ENCODE measurements around the gene LEMD2.

Gene LEMD2

DNA sequence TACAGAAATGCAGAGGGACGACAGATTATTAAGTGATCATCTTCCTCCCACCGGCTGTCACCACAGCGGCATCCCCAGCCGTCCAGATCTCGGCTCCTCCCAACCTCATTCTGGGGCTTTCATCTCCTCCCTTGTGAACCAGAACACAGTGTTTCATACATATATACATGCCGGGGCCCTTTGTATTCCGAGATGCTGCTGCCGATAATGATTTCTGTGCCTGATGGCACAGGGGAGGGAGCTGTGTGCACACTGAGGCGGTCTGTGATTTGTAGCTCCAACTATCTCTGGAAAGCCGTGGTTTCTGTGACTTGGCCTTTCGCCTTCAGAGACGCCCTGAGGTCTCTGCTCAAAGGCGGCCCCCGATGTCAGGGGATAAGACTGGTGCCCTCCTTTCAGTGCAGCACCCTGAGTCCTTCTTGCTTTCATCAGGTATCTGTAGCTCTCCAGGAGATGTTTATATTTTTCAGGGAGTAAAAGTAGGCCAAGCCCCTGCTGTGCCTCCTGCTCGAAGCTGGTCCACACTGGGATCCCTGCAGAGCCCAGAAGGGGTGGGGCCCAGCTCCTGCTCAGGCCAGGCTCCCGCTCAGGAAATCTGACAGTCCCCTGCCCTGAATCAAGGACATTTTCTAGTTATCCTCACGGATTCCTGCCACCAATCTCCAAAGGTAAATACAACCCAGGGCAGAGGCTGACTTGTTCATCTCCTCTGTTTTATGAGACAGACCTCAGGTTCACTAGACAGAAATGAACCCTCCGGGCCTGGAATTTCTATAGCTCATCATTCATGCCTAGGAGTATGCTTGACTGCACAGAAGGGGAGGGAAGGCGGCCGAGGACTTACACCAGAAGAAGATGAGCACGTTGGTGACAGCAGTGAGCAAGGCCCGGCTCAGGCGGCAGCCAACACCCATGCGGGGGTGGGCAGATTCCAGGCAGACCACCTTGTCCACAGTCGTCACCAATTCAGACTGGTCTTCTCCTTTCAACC lies 11.2 kb downstream of the LEMD2 start:
- DNase-seq (ENCODE audit: extremely low read depth in 1 of 2, low read depth in 1 of 2) = no peak

DNA sequence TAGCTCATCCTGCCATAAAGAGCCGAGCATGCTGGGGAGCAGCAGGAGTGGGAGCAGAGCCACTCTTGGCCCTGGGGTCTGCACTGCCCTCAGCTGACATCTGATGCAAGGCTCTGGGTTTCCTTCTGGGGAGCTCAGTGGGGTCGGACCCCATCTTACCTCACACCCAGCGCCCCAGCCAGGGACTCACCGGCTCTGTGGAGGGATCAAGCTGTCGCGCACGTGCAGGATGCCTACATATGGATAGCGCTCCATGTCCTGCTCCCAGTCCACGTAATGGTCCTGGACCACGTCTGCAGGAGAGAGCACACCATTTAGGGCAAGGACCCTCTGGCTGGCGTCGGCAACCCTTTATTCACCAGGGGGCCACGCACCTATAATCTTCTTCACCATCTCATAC lies 12.2 kb downstream of the LEMD2 start:
- DNase-seq (ENCODE audit: extremely low read depth in 1 of 2, low read depth in 1 of 2) = no peak

DNA sequence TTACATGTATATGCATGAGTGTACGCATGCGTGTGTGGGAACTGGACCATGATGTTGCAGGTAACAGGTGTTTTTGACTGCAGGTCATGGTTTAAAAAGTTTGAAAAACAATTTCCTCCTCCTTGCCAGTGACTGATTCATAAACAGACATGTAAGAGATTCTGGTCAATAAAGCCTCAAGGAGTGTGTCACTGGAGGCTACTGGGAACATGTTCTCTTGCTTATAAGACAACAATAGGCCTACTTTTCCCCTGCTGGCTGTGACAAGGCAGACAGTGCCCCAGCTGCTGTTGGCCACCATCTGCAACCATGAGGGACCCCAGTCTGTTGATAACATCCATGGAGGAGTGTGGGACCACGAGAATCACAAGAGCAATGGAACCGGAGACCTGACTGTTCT lies 12.7 kb downstream of the LEMD2 start:
- DNase-seq (ENCODE audit: extremely low read depth in 1 of 2, low read depth in 1 of 2) = no peak

DNA sequence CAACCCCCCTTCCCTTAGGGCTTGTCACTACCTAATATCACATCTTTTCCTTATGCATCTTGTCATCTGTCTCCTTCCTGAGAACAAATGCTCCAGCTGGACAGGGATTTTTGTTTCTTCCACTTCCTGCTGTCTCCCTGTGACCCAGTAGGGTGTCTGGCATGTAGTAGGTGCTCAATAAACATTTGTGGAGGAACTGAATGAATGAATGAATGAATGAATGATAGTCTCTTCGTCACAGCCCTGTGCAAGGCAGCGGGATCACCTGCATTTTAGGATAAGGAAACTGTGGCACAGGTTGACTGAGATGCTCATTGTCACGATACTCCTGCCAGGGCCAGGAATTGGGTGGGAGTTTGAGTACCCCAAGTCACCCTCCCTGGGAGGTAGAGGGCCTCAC lies 14.2 kb downstream of the LEMD2 start:
- no peak for DNase-seq (ENCODE audit: extremely low read depth in 1 of 2, low read depth in 1 of 2)

DNA sequence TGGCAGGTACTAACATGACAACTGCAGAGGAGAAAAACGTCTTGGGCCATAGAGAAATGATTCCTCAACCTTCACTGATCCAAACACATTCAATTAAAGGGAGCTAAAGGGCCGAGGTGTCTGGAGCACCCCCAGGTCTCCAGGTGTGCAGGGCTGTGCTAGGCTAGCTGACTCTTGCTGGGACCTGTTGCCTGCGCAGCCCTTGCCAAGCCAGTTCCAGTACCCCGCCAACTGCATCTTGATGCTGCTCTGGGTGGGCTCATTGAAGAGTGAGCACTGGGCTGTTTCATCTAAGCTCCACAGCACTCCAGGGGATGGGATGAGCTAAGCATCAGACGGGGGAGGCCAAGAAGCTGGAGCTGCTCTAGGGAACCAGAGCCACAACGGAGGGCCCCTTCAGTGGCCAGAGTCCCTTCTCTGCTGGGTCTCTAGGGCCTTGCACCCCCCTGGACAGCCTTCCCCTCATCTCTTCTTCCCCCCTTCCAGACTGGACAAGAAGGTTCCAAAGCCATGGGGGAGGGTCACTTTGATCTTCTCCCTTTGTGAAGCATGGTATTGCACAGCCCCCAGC lies 15.9 kb downstream of the LEMD2 start:
- DNase-seq (ENCODE audit: extremely low read depth in 1 of 2, low read depth in 1 of 2) = no peak

DNA sequence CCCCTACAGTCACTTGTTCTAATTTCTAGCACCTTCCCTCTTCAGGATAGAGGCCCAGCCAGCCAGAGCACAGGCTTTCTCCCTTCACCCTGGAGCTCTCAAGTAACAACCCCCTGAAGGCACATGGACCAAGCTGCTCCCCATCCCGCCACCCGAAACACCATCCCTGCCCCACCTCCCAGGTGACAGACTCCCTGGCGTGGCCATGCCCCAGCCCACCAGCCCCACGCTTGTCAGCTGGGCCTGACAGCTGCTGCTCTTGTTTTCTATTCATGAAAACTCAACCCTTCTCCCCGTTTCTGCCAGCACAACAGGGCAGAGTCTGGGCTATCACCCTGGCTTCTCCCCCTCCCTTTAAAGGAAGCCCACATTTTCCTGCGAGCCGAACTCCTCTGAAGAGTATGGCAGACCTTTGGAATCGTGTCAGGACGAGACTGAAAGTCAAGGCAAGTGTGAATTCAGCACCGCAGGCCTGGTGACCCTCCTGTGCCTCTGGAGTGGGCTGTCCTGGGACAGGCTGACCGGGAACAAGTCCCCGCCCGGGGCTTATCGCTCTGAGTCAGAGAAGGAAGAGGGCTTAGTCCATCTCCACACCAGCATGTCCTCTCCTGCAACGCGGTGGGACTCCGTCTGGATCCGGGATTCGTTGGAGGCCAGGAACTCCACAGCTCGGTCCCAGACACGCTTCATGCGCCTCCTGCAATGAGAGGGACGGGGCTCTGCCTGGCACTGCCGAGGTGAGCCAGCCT lies 16.7 kb downstream of the LEMD2 start:
- no peak for DNase-seq (ENCODE audit: extremely low read depth in 1 of 2, low read depth in 1 of 2)

DNA sequence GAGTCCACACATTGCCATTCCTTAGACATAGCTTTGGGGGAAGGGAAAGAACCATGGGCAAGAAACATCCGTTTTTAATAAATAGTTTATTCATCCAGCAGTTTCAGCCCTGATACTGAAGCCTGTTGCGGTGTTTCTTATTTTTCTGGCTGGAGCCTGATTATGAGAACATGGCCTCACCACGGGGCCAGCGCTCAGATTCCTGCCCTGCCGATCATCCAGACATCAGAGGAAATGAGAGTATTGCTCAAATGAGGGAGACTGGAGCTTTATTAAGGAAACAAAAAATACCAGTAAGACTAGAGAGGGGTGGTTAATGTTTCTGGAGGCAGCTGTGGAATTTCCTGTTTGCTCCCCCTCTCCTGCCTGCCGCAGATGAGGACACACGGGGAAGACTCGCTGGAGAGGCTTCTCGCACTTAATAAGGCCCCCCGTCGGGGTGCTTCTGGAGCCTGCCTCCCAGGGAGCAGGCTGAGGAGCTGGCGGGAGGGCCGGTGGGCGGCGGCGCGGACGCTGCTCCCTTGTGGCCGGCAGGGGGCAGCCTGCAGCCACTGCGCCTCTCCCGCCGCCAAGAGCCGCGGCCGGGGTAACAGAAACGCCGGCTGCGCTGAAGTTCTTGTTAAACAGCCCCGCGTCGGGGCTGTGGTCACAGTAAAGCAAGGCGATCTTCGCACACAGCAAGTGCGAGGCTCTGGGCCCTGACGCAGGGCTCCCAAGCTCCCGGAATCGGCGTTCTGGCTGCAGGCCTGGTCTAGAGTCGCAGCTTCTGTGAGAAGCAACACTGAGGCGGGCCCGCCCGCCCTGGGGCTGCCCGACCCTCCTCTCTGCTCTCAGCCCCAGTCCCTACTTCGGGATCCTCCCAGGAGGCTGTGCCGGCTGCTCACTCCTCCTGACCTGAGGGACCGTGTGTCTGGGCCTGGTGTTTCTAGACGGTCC lies 17.5 kb downstream of the LEMD2 start:
- peak; percentile 20 to 40 for DNase-seq (ENCODE audit: extremely low read depth in 1 of 2, low read depth in 1 of 2)

DNA sequence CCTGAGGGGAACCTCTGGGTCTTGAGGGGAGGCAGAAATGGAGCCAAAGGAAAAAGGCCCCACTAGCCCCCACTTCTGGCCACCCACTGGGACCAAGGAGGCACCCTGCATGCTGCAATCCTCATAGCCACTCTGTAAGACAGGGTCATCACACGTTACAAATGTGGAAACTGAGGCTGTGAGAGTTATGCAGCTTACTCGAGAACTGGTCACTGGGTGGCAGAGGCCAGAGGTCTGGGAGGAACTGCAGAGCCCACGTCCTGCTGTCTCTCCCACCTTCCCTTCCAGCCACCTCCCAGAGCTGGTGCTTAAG lies 18.1 kb downstream of the LEMD2 start:
- DNase-seq (ENCODE audit: extremely low read depth in 1 of 2, low read depth in 1 of 2) = no peak

DNA sequence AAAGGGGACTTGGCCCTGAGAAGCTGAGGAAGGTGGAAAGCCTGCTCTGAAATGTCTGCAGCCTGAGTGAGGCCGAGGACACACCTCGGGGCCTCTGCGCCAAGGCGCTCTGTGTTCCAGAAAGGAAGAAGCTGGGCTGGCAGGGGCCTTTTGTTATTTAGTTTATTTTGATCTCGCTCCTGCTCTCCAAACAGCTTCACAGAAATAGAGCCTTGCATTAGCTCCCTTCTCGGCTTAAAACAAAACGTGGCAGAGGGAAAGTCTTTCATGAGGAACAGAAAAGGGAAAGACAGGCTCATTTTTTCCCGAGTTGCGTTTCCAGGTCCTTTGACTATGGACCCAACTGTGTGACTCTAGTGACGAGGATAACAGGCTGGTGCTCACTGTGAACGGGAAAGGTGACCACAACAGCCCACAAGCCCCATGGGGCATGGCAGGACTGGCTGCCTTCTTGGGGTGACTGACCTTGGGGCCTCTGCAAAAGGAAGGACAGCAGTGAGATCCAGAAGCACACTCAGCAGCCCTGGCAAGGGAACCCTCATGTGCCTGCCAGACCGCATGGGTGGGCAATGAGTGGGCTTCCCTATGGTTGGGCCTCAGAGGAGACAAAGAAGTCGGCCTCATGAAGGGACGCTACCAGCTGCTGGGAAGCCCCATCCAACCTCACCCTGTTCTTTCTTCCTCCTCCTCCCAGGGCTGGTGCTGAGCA lies 18.7 kb downstream of the LEMD2 start:
- no peak for DNase-seq (ENCODE audit: extremely low read depth in 1 of 2, low read depth in 1 of 2)

DNA sequence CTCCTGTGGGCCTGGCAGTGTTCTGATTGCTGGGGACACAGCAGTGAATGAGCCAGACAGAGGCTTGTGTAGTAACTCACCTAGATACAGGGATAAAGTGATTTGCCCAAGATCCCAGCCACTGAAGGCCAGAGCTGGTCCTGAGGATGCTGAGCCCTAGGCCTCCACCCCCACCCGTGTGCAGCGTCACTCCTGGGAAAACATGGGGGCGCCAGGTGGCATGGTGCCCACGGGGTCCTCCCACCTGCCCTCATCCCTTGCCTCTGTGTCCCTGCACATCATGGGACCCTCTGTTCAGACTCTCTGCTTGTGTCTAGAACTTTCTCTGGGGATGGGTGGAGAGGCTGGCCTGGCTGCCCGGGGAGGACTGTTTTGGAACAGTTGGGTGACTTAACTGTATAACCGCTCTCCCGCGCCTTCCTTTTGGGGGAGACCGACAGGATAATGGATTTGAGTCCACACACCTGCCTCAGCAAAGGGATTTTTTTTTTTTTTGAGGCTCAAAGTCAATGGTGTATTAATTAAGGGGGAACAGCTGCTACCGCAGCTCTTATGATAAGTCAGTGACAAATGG lies 19.6 kb downstream of the LEMD2 start:
- DNase-seq (ENCODE audit: extremely low read depth in 1 of 2, low read depth in 1 of 2) = no peak

DNA sequence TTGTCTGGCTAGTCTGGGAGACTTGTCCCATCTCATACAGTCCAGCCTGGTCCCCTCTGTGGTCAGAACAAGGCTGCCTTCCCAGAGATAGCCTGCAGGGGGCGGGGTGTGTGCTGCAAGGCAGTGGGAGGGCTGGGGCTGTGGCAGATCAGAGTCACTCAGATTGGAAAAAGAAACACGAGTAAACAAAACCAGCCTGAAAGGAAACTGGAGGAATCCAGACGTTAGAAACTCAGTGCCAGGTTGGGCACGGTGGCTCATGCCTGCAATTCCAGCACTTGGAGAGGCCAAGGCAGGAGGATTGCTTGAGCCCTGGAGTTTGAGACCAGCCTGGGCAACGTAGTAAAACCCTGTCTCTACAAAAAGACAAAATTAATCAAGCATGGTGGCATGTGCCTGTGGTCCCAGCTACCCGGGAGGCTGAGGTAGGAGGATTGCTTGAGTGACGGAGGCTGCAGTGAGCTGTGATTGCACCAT lies 20.2 kb downstream of the LEMD2 start:
- peak; percentile 49 to 60 for DNase-seq (ENCODE audit: extremely low read depth in 1 of 2, low read depth in 1 of 2)

DNA sequence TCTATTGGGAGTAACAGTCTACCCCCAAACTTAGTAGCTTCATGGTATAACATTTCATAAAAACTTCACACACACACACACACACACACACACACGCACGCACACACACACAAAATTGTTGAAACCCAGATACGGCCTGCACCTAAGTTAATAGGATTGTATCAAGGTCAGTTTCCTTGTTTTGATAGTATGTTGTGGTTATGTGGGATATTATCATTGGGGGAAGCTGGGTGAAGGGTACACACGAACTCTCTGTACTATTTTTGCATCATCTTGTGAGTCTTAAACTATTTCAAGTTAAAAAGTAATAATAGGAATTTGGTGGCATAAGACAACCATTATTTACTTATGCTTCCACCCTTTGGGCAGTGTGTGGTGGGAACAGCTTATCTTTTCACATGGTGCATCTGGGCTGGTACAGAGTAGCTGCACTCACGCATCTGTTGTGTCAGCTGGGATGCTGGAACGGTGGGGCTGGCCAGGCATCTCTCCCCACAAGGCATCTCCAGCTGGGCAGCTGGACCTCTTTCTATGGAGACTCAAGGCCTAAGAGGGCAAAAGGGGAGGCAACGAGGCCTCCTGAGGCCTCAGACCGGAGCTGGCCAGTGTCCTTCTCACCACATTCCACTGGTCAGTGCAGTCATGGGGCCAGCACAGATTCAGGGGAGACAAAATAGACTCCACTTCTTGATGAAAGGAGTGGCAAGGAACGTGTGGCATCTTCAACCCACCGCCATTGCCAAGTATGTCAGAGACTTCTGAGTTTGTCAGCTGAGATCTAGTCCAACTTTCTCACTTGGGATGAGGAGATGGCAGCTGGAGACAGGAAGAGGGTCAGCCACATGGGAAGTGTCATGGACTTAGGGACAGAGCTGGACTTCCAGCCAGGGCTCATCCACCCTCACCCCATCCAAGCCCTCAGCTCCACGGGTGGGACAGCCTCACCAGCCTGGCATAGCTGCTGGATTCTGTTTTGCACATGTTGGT lies 21.7 kb downstream of the LEMD2 start:
- DNase-seq (ENCODE audit: extremely low read depth in 1 of 2, low read depth in 1 of 2) = no peak

DNA sequence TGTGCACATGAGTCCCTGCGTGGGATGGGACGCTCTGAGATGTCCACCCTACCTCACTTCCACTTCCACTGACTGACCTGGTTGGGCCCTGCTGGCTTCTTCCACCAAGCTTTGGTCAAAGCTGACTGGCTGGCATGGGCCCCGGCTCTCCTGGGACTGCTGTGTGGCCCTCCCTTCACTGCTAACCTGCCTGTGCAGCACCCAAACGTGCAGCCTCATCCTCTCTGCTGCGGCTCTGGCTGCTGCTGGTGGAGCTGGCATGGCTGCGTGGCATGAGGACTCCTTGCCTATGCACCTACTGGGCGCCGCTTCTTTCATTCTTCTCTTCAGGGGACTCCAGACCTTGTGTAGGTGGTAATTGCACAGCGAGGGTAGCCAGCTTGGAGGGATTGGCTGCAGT lies 23.6 kb downstream of the LEMD2 start:
- no peak for DNase-seq (ENCODE audit: extremely low read depth in 1 of 2, low read depth in 1 of 2)

DNA sequence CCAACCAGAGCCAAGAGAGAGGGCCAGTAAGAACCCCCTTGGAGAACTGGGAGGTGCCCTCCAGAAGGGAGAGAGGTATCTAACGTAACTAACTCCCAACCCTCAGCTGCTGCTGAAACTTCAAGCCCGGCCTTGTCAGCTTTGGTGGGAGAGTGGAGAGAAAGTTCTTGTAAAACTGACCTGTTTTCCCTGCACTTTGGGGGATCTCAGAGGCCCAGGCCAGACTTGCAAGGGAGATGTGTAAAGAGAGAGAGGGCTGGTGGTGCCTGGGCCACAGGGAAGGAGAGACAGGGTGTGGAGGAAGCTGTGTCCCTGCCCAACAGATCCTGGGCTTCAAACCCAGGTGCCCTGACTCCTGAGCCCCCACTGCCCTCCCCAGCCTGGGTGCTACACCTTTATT lies 24.9 kb downstream of the LEMD2 start:
- DNase-seq (ENCODE audit: extremely low read depth in 1 of 2, low read depth in 1 of 2) = no peak

DNA sequence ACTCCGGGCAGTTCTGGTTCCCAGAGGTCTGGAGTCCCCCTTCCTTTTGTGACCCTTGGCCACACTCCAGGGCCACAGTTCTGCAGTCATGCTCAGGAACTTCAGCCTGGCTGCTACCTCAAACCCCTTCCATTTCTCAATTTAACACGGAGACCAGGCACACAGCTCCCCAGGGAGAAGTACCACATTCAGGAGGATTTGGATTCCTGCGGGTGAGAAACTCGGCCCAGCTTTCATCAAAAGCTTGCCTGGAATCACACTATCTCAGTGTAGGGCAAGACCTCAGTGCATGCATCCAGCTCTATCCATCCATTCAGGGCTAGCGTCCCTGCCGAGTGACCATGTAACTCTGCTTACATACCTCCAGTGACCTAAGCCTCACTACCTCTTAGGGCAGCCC lies 25.4 kb downstream of the LEMD2 start:
- no peak for DNase-seq (ENCODE audit: extremely low read depth in 1 of 2, low read depth in 1 of 2)

DNA sequence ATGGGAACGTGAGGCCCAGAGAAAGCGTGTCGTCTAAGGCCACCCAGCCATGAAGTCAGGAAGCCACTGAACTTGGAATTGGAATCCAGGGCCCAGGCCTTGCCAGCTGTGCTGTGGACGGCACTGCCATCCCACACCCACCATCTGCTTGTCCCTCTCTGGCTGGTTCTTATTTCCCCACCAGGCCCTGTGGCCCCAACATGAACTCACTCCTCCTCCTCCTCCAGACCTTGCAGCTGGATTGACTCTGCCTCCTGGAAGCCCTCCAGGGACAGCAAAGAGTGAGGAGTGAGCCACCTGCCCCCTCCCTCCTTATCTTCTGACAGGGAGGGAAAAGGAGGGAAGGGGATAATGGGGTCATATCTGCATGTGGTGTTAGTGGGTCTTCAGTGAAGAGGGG lies 26.2 kb downstream of the LEMD2 start:
- no peak for DNase-seq (ENCODE audit: extremely low read depth in 1 of 2, low read depth in 1 of 2)

DNA sequence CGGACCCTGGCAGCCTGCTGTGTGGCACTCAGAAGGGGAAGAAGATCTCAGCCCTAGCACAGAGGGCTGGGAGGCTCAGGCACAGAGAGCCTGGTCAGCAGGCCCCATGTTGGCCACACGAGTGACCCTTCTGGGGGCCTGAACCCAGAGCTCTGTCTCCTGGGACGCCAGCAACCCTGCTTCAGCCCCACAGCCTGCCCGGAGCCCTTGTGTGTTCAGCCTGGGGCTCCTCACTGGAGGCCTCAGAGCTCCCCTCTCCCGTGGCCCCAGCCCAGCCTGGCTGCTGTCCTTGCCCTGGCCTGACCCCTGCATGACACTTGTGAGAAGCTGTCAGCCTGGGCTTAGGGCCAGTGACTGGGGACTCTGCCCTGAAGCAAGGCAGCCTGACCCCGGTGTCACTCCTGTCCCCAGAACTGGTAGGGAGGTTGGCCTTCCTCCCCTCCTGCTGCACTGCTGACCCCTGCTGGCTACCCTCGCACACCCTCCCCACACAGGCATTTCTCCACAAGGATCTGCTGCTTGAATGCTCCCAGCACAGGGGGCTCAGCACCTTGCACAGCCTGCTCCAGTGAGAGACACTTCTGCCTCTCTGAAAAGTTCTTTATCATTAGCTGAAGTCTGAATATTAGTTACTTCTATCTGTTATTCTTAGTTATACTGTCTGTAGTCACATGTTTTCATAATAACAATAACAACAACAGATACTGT lies 26.9 kb downstream of the LEMD2 start:
- DNase-seq (ENCODE audit: extremely low read depth in 1 of 2, low read depth in 1 of 2) = peak in 1 of 2 donors; percentile 22

DNA sequence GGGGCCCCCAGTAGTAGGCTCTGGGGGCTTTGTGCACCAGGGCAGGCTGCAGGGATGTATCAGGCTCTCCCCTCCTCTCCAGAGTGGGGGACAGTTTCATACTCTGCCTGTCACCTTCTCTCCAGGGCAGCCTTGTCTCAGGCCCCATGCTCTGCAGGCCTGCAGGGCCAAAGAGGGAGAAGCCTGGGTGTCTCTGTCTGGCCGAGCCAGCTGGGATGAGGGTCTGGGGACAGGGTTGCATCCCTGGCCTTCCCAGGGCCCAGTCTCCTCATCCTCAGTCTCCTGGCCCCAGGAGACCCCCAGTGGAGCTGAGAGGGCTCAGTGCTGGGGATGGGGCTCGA lies 27.4 kb downstream of the LEMD2 start:
- no peak for DNase-seq (ENCODE audit: extremely low read depth in 1 of 2, low read depth in 1 of 2)

Measured in stimulated activated CD8-positive, alpha-beta memory T cell treated with anti-CD3 and anti-CD28 coated beads, Interleukin-7, amount 100 ng/mL, for 48 hours (primary cell).